K562 (cell line): ENCODE results near the gene LIMS1. TPM values are rescaled to one million over a fixed set of nuclear protein-coding genes. Genes with fewer than 3 reads are reported as not detected.

Source experiments
- ARID1B ChIP-seq: fragments of 450-650 bp; IDR thresholded peaks from 2 replicates; pipeline ENCODE4 v1.6.1; 2016; ENCODE audit warnings: antibody characterized with exemption, mild to moderate bottlenecking, inconsistent platforms
- CBX1 ChIP-seq: sonication (generic); IDR thresholded peaks from 2 replicates; pipeline ENCODE4 v1.6.1; 2016; ENCODE audit warnings: antibody characterized with exemption, low read depth, mild to moderate bottlenecking
- CTBP1 ChIP-seq: fragments of 450-650 bp; IDR thresholded peaks from 2 replicates; pipeline ENCODE4 v1.6.1; 2016; ENCODE audit warnings: borderline replicate concordance
- EHMT2 ChIP-seq: fragments of 450-650 bp; IDR thresholded peaks from 2 replicates; pipeline ENCODE4 v1.6.1; 2018; ENCODE audit warnings: antibody characterized with exemption
- KLF13 ChIP-seq: fragments of 450-650 bp; IDR thresholded peaks from 2 replicates; pipeline ENCODE4 v1.6.1; 2016; ENCODE audit warnings: missing genetic modification characterization, low read depth, mild to moderate bottlenecking, missing compliant biosample characterization, moderate library complexity, borderline replicate concordance
- POLR2H ChIP-seq: IDR thresholded peaks from 2 replicates; pipeline ENCODE4 v1.6.1; 2016; ENCODE audit warnings: missing genetic modification characterization, low read depth, mild to moderate bottlenecking, control low read depth, missing compliant biosample characterization, moderate library complexity
- TBL1XR1 ChIP-seq, 2 experiments: IDR thresholded peaks; 2 replicates each; pipeline ENCODE4 v1.6.1; 2012; ENCODE audit warnings: improper control_type of control experiment in 2 of 2, low read length in 2 of 2, mild to moderate bottlenecking in 1 of 2
- ZBTB2 ChIP-seq: fragments of 450-650 bp; IDR thresholded peaks from 2 replicates; pipeline ENCODE4 v1.6.1; 2016; ENCODE audit warnings: antibody characterized with exemption
- ZBTB43 ChIP-seq: sonication (generic); formaldehyde crosslinking; IDR thresholded peaks from 2 replicates; pipeline ENCODE4 v1.8.0; 2023; ENCODE audit warnings: mild to moderate bottlenecking, missing genetic modification reagents
- ZNF324 ChIP-seq: fragments of 250-450 bp; sonication (Bioruptor Pico); IDR thresholded peaks from 2 replicates; pipeline ENCODE4 v1.4.0; 2020; ENCODE audit warnings: mild to moderate bottlenecking
- ZNF76 ChIP-seq: fragments of 250-450 bp; sonication (Bioruptor Pico); IDR thresholded peaks from 2 replicates; pipeline ENCODE4 v1.4.0; 2020; ENCODE audit warnings: mild to moderate bottlenecking, moderate library complexity, borderline replicate concordance
- polyA plus RNA-seq, 8 experiments: library from polyadenylated mRNA; depleted of rRNA in 4 of 8; stranded (reverse) in 5 of 8; unstranded in 3 of 8; fragments of >200 nt; fragmentation: Nextera tagmentation in 2 of 8; fragmentation: Illumina TruSeq in 1 of 8; extraction: Ambion mirVana in 2 of 8; extraction: Trizol in 1 of 8; gene quantifications; 2 replicates each; pipeline versions ENCODE4 v1.2.1 to v1.2.3, GENCODE V29; 2011 to 2014; ENCODE audit warnings: inconsistent platforms in 1 of 8, missing spikeins in 1 of 8
- total RNA-seq, 7 experiments: library from RNA; depleted of rRNA in 6 of 7; stranded (reverse); fragments of >200 nt in 6 of 7; fragmentation: Illumina TruSeq in 2 of 7; extraction: Trizol in 2 of 7; gene quantifications; 2 replicates each; pipeline versions ENCODE4 v1.2.1 to v1.2.3, GENCODE V29; 2011 to 2021; ENCODE audit warnings: low replicate concordance in 1 of 7
- TF ChIP-seq, protein P1 (sequence below): IDR thresholded peaks from 2 replicates; pipeline ENCODE4 v1.6.1; 2014; ENCODE audit warnings: antibody characterized with exemption
- TF ChIP-seq, protein P2 (sequence below): fragments of 250-450 bp; sonication (Bioruptor Pico); IDR thresholded peaks from 2 replicates; pipeline ENCODE4 v1.9.0; 2021; ENCODE audit warnings: mild to moderate bottlenecking, inconsistent platforms
- TF ChIP-seq, protein P3 (sequence below): fragments of 150-350 bp; conservative IDR thresholded peaks from 2 replicates; pipeline ENCODE4 v1.6.1; 2014; ENCODE audit warnings: low read length
- TF ChIP-seq, protein P4 (sequence below): fragments of 450-650 bp; IDR thresholded peaks from 2 replicates; pipeline ENCODE4 v1.7.0; 2016; ENCODE audit warnings: borderline replicate concordance

LIMS1 gene
- total and polyA plus RNA-seq, 9 of the 15 experiments (the other 6 are each of a cell fraction or from before 2014, with no cell fraction given) = 52.8 to 134 (median 81.0) TPM

DNA sequence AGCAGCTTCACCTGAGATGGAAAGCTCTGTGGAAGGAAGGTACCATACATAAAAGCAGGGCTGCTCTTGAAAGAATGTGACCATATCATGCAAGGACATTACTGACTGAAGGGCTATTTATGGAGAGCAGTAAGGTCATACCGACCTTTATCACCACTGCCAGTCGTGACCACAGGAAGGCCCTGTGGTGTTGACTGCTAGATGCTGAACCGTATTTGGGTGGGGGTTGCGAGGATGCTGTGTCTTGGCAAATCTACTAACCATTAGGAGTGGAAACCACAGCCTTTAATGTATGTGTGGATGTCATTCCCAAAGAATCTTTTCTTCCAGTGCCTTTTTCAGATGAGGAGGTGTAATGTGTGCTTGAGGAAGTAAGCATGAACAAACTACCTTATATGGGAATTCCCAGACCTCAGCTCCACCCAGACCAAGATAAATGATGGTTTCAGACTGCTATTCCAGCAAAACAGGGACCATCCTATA lies 60.8 kb downstream of the LIMS1 start (continued):
- TF ChIP-seq, protein P1, sequence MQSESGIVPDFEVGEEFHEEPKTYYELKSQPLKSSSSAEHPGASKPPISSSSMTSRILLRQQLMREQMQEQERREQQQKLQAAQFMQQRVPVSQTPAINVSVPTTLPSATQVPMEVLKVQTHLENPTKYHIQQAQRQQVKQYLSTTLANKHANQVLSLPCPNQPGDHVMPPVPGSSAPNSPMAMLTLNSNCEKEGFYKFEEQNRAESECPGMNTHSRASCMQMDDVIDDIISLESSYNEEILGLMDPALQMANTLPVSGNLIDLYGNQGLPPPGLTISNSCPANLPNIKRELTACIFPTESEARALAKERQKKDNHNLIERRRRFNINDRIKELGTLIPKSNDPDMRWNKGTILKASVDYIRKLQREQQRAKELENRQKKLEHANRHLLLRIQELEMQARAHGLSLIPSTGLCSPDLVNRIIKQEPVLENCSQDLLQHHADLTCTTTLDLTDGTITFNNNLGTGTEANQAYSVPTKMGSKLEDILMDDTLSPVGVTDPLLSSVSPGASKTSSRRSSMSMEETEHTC = peak; percentile 67; the same call in 1 of the 2 replicates
- TF ChIP-seq, protein P2, sequence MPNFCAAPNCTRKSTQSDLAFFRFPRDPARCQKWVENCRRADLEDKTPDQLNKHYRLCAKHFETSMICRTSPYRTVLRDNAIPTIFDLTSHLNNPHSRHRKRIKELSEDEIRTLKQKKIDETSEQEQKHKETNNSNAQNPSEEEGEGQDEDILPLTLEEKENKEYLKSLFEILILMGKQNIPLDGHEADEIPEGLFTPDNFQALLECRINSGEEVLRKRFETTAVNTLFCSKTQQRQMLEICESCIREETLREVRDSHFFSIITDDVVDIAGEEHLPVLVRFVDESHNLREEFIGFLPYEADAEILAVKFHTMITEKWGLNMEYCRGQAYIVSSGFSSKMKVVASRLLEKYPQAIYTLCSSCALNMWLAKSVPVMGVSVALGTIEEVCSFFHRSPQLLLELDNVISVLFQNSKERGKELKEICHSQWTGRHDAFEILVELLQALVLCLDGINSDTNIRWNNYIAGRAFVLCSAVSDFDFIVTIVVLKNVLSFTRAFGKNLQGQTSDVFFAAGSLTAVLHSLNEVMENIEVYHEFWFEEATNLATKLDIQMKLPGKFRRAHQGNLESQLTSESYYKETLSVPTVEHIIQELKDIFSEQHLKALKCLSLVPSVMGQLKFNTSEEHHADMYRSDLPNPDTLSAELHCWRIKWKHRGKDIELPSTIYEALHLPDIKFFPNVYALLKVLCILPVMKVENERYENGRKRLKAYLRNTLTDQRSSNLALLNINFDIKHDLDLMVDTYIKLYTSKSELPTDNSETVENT (CRISPR knock-in tag) = no peak
- TF ChIP-seq ZBTB2 (peak; percentile 80; the same call in 1 of the 2 replicates), ZNF324 (no peak), KLF13 (no peak), CTBP1 (peak; percentile 100), TBL1XR1 (IDR thresholded peaks at IDR 0.05; ENCODE audit: low read length in 2 of 2) (peak; percentile 94 to 99), EHMT2 (peak; percentile 63; the same call in 1 of the 2 replicates), CBX1 (no peak), ZBTB43 (CRISPR knock-in tag) (no peak), POLR2H (tag) (no peak; the same call in none of the 2 replicates), ARID1B (peak; percentile 99), ZNF76 (CRISPR knock-in tag) (no peak)
- TF ChIP-seq, protein P3, sequence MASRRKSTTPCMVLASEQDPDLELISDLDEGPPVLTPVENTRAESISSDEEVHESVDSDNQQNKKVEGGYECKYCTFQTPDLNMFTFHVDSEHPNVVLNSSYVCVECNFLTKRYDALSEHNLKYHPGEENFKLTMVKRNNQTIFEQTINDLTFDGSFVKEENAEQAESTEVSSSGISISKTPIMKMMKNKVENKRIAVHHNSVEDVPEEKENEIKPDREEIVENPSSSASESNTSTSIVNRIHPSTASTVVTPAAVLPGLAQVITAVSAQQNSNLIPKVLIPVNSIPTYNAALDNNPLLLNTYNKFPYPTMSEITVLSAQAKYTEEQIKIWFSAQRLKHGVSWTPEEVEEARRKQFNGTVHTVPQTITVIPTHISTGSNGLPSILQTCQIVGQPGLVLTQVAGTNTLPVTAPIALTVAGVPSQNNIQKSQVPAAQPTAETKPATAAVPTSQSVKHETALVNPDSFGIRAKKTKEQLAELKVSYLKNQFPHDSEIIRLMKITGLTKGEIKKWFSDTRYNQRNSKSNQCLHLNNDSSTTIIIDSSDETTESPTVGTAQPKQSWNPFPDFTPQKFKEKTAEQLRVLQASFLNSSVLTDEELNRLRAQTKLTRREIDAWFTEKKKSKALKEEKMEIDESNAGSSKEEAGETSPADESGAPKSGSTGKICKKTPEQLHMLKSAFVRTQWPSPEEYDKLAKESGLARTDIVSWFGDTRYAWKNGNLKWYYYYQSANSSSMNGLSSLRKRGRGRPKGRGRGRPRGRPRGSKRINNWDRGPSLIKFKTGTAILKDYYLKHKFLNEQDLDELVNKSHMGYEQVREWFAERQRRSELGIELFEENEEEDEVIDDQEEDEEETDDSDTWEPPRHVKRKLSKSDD = no peak
- TF ChIP-seq, protein P4, sequence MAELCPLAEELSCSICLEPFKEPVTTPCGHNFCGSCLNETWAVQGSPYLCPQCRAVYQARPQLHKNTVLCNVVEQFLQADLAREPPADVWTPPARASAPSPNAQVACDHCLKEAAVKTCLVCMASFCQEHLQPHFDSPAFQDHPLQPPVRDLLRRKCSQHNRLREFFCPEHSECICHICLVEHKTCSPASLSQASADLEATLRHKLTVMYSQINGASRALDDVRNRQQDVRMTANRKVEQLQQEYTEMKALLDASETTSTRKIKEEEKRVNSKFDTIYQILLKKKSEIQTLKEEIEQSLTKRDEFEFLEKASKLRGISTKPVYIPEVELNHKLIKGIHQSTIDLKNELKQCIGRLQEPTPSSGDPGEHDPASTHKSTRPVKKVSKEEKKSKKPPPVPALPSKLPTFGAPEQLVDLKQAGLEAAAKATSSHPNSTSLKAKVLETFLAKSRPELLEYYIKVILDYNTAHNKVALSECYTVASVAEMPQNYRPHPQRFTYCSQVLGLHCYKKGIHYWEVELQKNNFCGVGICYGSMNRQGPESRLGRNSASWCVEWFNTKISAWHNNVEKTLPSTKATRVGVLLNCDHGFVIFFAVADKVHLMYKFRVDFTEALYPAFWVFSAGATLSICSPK = no peak
